Glomerular visceral epithelial cell (primary cell): Measurements from ENCODE around the gene CCDC91.

Experiments used
- DNase-seq: peaks from one replicate; pipeline ENCODE4 v3.0.0-alpha.2; 2016; ENCODE audit errors: extremely low spot score

CCDC91 gene

DNA sequence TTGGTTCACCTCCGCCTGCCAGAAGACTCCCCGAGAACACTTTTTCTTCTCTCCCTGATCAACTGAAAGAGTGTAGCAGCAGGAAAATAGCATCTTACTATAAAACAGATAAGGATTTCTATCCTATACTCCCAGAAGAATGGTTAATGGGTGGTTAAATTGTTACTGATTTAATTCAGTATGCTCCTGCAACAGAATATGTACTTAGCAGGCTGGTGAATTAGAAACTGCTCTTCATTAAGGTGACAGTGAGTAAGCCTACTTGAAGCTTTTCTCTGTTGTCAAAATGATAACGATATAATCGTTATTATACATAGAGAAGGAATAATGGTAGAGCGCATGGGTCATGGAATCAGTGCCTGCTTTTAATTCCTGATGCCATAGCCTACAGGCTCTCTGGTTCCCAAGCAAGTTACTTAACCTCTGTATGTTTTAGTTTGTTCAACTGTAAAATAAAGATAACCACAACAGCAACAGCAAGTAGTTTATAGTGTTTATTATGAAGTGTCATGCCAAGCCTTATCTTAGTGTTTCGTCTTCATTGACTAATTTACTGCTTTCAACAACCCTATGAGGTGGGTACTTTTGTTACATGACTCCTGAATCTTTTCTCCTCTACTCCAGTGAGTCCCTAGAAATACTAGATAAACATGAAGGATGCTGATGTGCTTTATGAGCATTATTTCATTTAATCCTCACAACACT lies 392.6 kb downstream of the CCDC91 start:
- DNase-seq: no peak

DNA sequence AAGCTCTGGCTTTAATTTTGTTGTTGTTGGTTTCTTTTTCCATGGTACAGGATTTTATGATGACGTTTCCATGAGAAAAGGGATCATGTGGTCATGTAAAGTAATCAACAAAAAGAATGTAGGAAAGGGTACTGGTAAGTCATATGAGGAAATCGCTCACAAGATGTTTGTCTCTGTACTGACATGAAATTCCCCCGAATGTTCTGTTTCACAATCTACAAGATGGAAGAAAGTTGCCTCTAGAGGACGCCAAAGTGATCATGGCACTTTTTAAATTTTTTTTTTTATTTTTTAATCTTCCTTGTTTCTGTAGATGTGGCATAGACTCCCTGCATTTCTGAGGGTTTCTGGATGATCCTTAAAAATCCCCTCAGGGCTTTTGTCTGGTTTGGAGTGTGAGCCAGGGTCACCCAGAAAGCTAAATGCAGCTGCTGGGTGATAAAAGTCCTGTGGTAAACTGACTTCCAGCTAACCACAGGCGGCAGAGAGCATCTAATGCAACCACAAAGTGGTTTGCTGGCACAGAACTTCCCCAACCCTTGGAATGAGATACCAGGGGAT lies 393.5 kb downstream of the CCDC91 start:
- DNase-seq: peak; percentile 85

- no peak for DNase-seq
Observed at GRCh38 chr12:28585146-28585545, 394.9 kb downstream of the CCDC91 start.

DNA sequence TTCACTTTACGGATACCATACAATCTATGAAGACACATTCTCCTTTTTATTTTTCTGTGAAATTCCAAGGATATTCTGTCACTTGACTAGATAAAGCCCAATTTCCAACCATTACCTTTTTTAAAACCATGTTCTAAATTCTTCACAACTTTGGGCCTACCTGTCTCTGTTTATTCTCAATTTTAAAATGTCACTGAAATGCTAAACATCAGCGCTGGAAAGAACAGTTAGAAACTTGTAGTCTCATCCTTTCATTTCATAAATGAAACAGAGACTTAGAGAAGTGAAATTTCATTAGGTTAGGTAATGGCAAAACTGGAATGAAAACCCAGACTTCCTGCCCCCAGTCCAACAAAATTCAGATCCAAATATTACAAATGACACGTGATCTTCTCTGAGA lies 396.2 kb downstream of the CCDC91 start:
- DNase-seq: no peak

- DNase-seq: no peak
Observed at GRCh38 chr12:28591831-28592230, 401.6 kb downstream of the CCDC91 start.
